ENCODE results near the gene LRRC7. TPM values are rescaled to one million over a fixed set of nuclear protein-coding genes. Genes with fewer than 3 reads are reported as not detected.

LRRC7 gene
- total RNA-seq, 1 donor from 2014 or later: not detected

- no peaks in the 10 kb centered on the region for H3K27me3 ChIP-seq (ENCODE audit: control insufficient read depth, insufficient read depth, low read length)
- H3K4me3 ChIP-seq (ENCODE audit: low read depth, low read length): no peak overlapping the region
- no peak for FAIRE-seq
- no peak for TF ChIP-seq CTCF (IDR thresholded peaks at IDR 0.05; ENCODE audit: insufficient read depth, low read length, severe bottlenecking)
- no peaks in the 10 kb centered on the region for H3K36me3 ChIP-seq (ENCODE audit: control insufficient read depth, insufficient read depth, low read length)
- no peak for DNase-seq (ENCODE audit: low read depth)
These were observed 601.5 kb downstream of the LRRC7 start for GRCh38 chr1:70169018-70169839.

GRCh38 chr1:70171512-70171911, 603.8 kb downstream of the LRRC7 start:
- Histone ChIP-seq H3K4me3 (ENCODE audit: low read depth, low read length) (no peak overlapping the region), H3K36me3 (ENCODE audit: control insufficient read depth, insufficient read depth, low read length) (no peaks in the 10 kb centered on the region), H3K27me3 (ENCODE audit: control insufficient read depth, insufficient read depth, low read length) (no peaks in the 10 kb centered on the region)
- FAIRE-seq: no peak
- no peak for TF ChIP-seq CTCF (IDR thresholded peaks at IDR 0.05; ENCODE audit: insufficient read depth, low read length, severe bottlenecking)
- DNase-seq (ENCODE audit: low read depth): no peak
